ENCODE data around the gene PDK2. TPM values are rescaled to one million over a fixed set of nuclear protein-coding genes. Genes with fewer than 3 reads are reported as not detected.

The PDK2 gene
- total and polyA plus RNA-seq, 10 of the 15 experiments (the other 5 are each of a cell fraction or from before 2014, with no cell fraction given) = 0.98 to 22.6 (median 12.3) TPM

- TF ChIP-seq BACH1 (IDR thresholded peaks at IDR 0.05; ENCODE audit: borderline replicate concordance) (peak; percentile 32; the same call in 1 of the 2 replicates), NRF1 (conservative IDR thresholded peaks at IDR 0.05; ENCODE audit: low read depth, low read length) (0 out of 2 replicates have a peak, but pooled peaks have one; percentile 7), MAX (IDR thresholded peaks at IDR 0.05; ENCODE audit: low read depth, low read length) (peak; percentile 89), DPF2 (IDR thresholded peaks at IDR 0.05) (peak; percentile 38; the same call in 1 of the 2 replicates), USF2 (IDR thresholded peaks at IDR 0.05; ENCODE audit: borderline replicate concordance, low read depth, low read length) (peak; percentile 93), USF1 (IDR thresholded peaks at IDR 0.05; ENCODE audit: borderline replicate concordance, extremely low read length, insufficient read depth, low read depth, low read length) (peak; percentile 97), RAD51 (IDR thresholded peaks at IDR 0.05) (peak; percentile 96), CREM (IDR thresholded peaks at IDR 0.05; ENCODE audit: low read depth) (peak; percentile 49; the same call in 1 of the 2 replicates), HDGF (IDR thresholded peaks at IDR 0.05) (peak; percentile 63), BHLHE40 (IDR thresholded peaks at IDR 0.05; ENCODE audit: borderline replicate concordance in 1 of 2, low read depth in 2 of 2, low read length in 1 of 2) (peak; percentile 74 to 95; a peak in 3 of 4 replicates), ZNF207 (IDR thresholded peaks at IDR 0.05; ENCODE audit: borderline replicate concordance) (no peak), CREB1 (IDR thresholded peaks at IDR 0.05; ENCODE audit: low read depth) (peak; percentile 67), IRF3 (IDR thresholded peaks at IDR 0.05) (peak; percentile 91), NR2F1 (conservative IDR thresholded peaks at IDR 0.05) (0 out of 2 replicates have a peak, but pooled peaks have one; percentile 15), RB1 (IDR thresholded peaks at IDR 0.05; ENCODE audit: borderline replicate concordance) (peak; percentile 62; the same call in 1 of the 2 replicates), MEF2B (IDR thresholded peaks at IDR 0.05; ENCODE audit: partially characterized antibody, poor library complexity, severe bottlenecking) (peak; percentile 4), MXI1 (IDR thresholded peaks at IDR 0.05; ENCODE audit: low read depth, low read length) (peak; percentile 65; the same call in 1 of the 2 replicates), EED (IDR thresholded peaks at IDR 0.05; ENCODE audit: low read depth) (0 out of 2 replicates have a peak, but pooled peaks have one; percentile 11), RFX5 (IDR thresholded peaks at IDR 0.05; ENCODE audit: low read depth, low read length) (peak; percentile 77), STAT3 (IDR thresholded peaks at IDR 0.05; ENCODE audit: low read depth, low read length) (no peak), PAX5 (IDR thresholded peaks at IDR 0.05; ENCODE audit: borderline replicate concordance, low read depth, low read length) (peak; percentile 64), MLLT1 (IDR thresholded peaks at IDR 0.05) (peak; percentile 40; the same call in 1 of the 2 replicates), IRF4 (IDR thresholded peaks at IDR 0.05; ENCODE audit: low read depth, low read length) (0 out of 2 replicates have a peak, but pooled peaks have one; percentile 5), CHD2 (IDR thresholded peaks at IDR 0.05; ENCODE audit: borderline replicate concordance, low read depth, low read length) (peak; percentile 90), NFYB (IDR thresholded peaks at IDR 0.05; ENCODE audit: insufficient read depth, low read depth, low read length) (peak; percentile 97)
Measured at GRCh38 chr17:50094753-50095619, at the start of gene PDK2 (continued).
